ENCODE data around the gene CABP1.

Gene CABP1

GRCh38 chr12:120649442-120650232 lies 9.2 kb downstream of the CABP1 start:
- DNase-seq (ENCODE audit: low spot score): no peak
- in situ Hi-C loops (cut with MboI; ENCODE audit: low sequenced_read_pairs, unreplicated experiment): no loop called here

GRCh38 chr12:120650233-120650690 lies 9.8 kb downstream of the CABP1 start:
- in situ Hi-C loops (cut with MboI; ENCODE audit: low sequenced_read_pairs, unreplicated experiment): no loop called here
- DNase-seq (ENCODE audit: low spot score): no peak
- TF ChIP-seq CTCF (IDR thresholded peaks at IDR 0.05; ENCODE audit: borderline replicate concordance, control extremely low read depth, extremely low read depth, insufficient read depth, missing control alignments): no peak

More at GRCh38 chr12:120649442-120650232, 9.2 kb downstream of the CABP1 start:
- TF ChIP-seq CTCF (IDR thresholded peaks at IDR 0.05; ENCODE audit: borderline replicate concordance, control extremely low read depth, extremely low read depth, insufficient read depth, missing control alignments): no peak

GRCh38 chr12:120651821-120652220 lies 11.4 kb downstream of the CABP1 start:
- no peak for TF ChIP-seq CTCF (IDR thresholded peaks at IDR 0.05; ENCODE audit: borderline replicate concordance, control extremely low read depth, extremely low read depth, insufficient read depth, missing control alignments)
- no peak for DNase-seq (ENCODE audit: low spot score)
- in situ Hi-C loops (cut with MboI; ENCODE audit: low sequenced_read_pairs, unreplicated experiment): no loop called here

GRCh38 chr12:120652656-120653435 lies 12.4 kb downstream of the CABP1 start:
- no peak for TF ChIP-seq CTCF (IDR thresholded peaks at IDR 0.05; ENCODE audit: borderline replicate concordance, control extremely low read depth, extremely low read depth, insufficient read depth, missing control alignments)
- in situ Hi-C loops (cut with MboI; ENCODE audit: low sequenced_read_pairs, unreplicated experiment): no loop called here
- no peak for DNase-seq (ENCODE audit: low spot score)

GRCh38 chr12:120653611-120654010 lies 13.2 kb downstream of the CABP1 start:
- in situ Hi-C loops (cut with MboI; ENCODE audit: low sequenced_read_pairs, unreplicated experiment): no loop called here
- TF ChIP-seq CTCF (IDR thresholded peaks at IDR 0.05; ENCODE audit: borderline replicate concordance, control extremely low read depth, extremely low read depth, insufficient read depth, missing control alignments): no peak
- no peak for DNase-seq (ENCODE audit: low spot score)

- TF ChIP-seq CTCF (IDR thresholded peaks at IDR 0.05; ENCODE audit: borderline replicate concordance, control extremely low read depth, extremely low read depth, insufficient read depth, missing control alignments): no peak
- in situ Hi-C loops (cut with MboI; ENCODE audit: low sequenced_read_pairs, unreplicated experiment): no loop called here
Measured at GRCh38 chr12:120654656-120655055, 14.2 kb downstream of the CABP1 start.

More at GRCh38 chr12:120654656-120655055, 14.2 kb downstream of the CABP1 start:
- no peak for DNase-seq (ENCODE audit: low spot score)
